ENCODE results near the gene RSPRY1.

- TF ChIP-seq POLR2A (IDR thresholded peaks at IDR 0.05; ENCODE audit: low read depth, low read length) (no peak), CHD1 (IDR thresholded peaks at IDR 0.05; ENCODE audit: low read depth, low read length) (no peak)
- TF ChIP-seq, protein P1, sequence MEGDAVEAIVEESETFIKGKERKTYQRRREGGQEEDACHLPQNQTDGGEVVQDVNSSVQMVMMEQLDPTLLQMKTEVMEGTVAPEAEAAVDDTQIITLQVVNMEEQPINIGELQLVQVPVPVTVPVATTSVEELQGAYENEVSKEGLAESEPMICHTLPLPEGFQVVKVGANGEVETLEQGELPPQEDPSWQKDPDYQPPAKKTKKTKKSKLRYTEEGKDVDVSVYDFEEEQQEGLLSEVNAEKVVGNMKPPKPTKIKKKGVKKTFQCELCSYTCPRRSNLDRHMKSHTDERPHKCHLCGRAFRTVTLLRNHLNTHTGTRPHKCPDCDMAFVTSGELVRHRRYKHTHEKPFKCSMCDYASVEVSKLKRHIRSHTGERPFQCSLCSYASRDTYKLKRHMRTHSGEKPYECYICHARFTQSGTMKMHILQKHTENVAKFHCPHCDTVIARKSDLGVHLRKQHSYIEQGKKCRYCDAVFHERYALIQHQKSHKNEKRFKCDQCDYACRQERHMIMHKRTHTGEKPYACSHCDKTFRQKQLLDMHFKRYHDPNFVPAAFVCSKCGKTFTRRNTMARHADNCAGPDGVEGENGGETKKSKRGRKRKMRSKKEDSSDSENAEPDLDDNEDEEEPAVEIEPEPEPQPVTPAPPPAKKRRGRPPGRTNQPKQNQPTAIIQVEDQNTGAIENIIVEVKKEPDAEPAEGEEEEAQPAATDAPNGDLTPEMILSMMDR (conservative IDR thresholded peaks at IDR 0.05; ENCODE audit: low read depth, low read length) = no peak
Observed at GRCh38 chr16:57240851-57241250, 54.7 kb downstream of the RSPRY1 start.
